Ascending aorta (tissue), 2 donors: ENCODE measurements around the gene SEMA3E. TPM values are rescaled to one million over a fixed set of nuclear protein-coding genes. Genes with fewer than 3 reads are reported as not detected.
"Not testable (repeated sequence)": the region's sequence is repeated elsewhere in the genome, so short reads cannot be mapped to it uniquely, and the experiment has no call there.

Experiments used
- DNase-seq, 2 donors: peaks; one replicate each; pipeline ENCODE4 v3.0.0-alpha.2; 2019; ENCODE audit warnings: low spot score in 2 of 2
- H3K27ac ChIP-seq, 2 donors: fragments of 200-600 bp; sonication (generic); one replicate each; pipeline ENCODE4 v1.5.1; 2016 to 2017; ENCODE audit warnings: mild to moderate bottlenecking in 1 of 2
- H3K27me3 ChIP-seq: fragments of 200-600 bp; sonication (generic); one replicate; pipeline ENCODE4 v1.5.1; 2017
- H3K36me3 ChIP-seq, 2 donors: fragments of 200-600 bp; sonication (generic); one replicate each; pipeline ENCODE4 v1.5.1; 2016
- H3K4me1 ChIP-seq, 2 donors: fragments of 200-600 bp; sonication (generic); one replicate each; pipeline ENCODE4 v1.5.1; 2016 to 2017; ENCODE audit warnings: mild to moderate bottlenecking in 1 of 2
- H3K4me3 ChIP-seq, 2 donors: fragments of 200-600 bp; sonication (generic); one replicate each; pipeline ENCODE4 v1.5.1; 2016 to 2017; ENCODE audit warnings: mild to moderate bottlenecking in 1 of 2
- H3K9me3 ChIP-seq, 2 donors: fragments of 200-600 bp; sonication (generic); one replicate each; pipeline ENCODE4 v1.5.1; 2016
- CTCF ChIP-seq, 3 experiments: fragments of 200-600 bp in 2 of 3; fragments of 450-650 bp in 1 of 3; sonication (generic) in 2 of 3; IDR thresholded peaks; one replicate each; pipeline ENCODE4 v1.5.1; 2016 to 2019; ENCODE audit warnings: antibody characterized with exemption in 3 of 3, mild to moderate bottlenecking in 1 of 3, moderate library complexity in 1 of 3
- intact Hi-C: fragments of 100-400 bp; cut with DNase I; formaldehyde crosslinking; loops from one replicate; pipeline ENCODE4 v1.15.1; 2023
- total RNA-seq: library from RNA; depleted of rRNA; stranded (reverse); fragments of >200 nt; gene quantifications from one replicate; pipeline ENCODE4 v1.1.0, GENCODE V29; 2016

SEMA3E gene
- total RNA-seq, 1 donor from 2014 or later = 4.3 TPM

- Histone ChIP-seq H3K27ac (no peak overlapping the region), H3K27me3 (no peaks in the 10 kb centered on the region), H3K4me3 (no peak overlapping the region), H3K4me1 (no peaks in the 10 kb centered on the region), H3K36me3 (no peaks in the 10 kb centered on the region), H3K9me3 (no peaks in the 10 kb centered on the region)
- no peak for TF ChIP-seq CTCF (IDR thresholded peaks at IDR 0.05)
- DNase-seq = no peak
- intact Hi-C loops = no loop called here
Measured at GRCh38 chr7:83446102-83446669, 202.8 kb downstream of the SEMA3E start.

- DNase-seq = no peak
- Histone ChIP-seq H3K36me3 (no peaks in the 10 kb centered on the region), H3K4me1 (no peaks in the 10 kb centered on the region), H3K9me3 (no peaks in the 10 kb centered on the region), H3K27ac (no peak overlapping the region), H3K4me3 (no peak overlapping the region), H3K27me3 (no peaks in the 10 kb centered on the region)
- intact Hi-C loops = no loop called here
- no peak for TF ChIP-seq CTCF (IDR thresholded peaks at IDR 0.05)
Measured at GRCh38 chr7:83442911-83443310, 206.0 kb downstream of the SEMA3E start.

- intact Hi-C loops = no loop called here
- Histone ChIP-seq H3K9me3 (no peaks in the 10 kb centered on the region), H3K36me3 (no peaks in the 10 kb centered on the region), H3K4me1 (no peaks in the 10 kb centered on the region), H3K27ac (no peak overlapping the region), H3K4me3 (no peak overlapping the region), H3K27me3 (no peaks in the 10 kb centered on the region)
- TF ChIP-seq CTCF (IDR thresholded peaks at IDR 0.05) = no peak
- DNase-seq = no peak
Measured at GRCh38 chr7:83439026-83439425, 209.9 kb downstream of the SEMA3E start.

- intact Hi-C loops, H3K4me1 ChIP-seq, DNase-seq, H3K27ac ChIP-seq, H3K27me3 ChIP-seq, H3K4me3 ChIP-seq, H3K9me3 ChIP-seq, H3K36me3 ChIP-seq: not testable (repeated sequence)
Measured at GRCh38 chr7:83430289-83430688, 218.7 kb downstream of the SEMA3E start.

GRCh38 chr7:83429493-83429892, 219.4 kb downstream of the SEMA3E start:
- no peak for TF ChIP-seq CTCF (IDR thresholded peaks at IDR 0.05)
- H3K36me3 ChIP-seq = no peaks in the 10 kb centered on the region
- no peaks in the 10 kb centered on the region for H3K9me3 ChIP-seq
- no peaks in the 10 kb centered on the region for H3K27me3 ChIP-seq
- no peak for DNase-seq
- no peak overlapping the region for H3K4me3 ChIP-seq
- H3K27ac ChIP-seq = no peak overlapping the region
- intact Hi-C loops = no loop called here
- no peaks in the 10 kb centered on the region for H3K4me1 ChIP-seq

GRCh38 chr7:83427884-83428283, 221.1 kb downstream of the SEMA3E start:
- DNase-seq = no peak
- H3K27ac ChIP-seq = no peak overlapping the region

More at GRCh38 chr7:83427884-83428283, 221.1 kb downstream of the SEMA3E start:
- no peaks in the 10 kb centered on the region for H3K27me3 ChIP-seq
- TF ChIP-seq CTCF (IDR thresholded peaks at IDR 0.05) = no peak
- no peaks in the 10 kb centered on the region for H3K4me1 ChIP-seq
- no peak overlapping the region for H3K4me3 ChIP-seq
- no peaks in the 10 kb centered on the region for H3K9me3 ChIP-seq
- intact Hi-C loops = no loop called here
- H3K36me3 ChIP-seq = no peaks in the 10 kb centered on the region
